ENCODE data around the gene SHB. TPM values are rescaled to one million over a fixed set of nuclear protein-coding genes. Genes with fewer than 3 reads are reported as not detected.

The SHB gene
- total RNA-seq, 2 experiments from 2014 or later = 2.8 to 3.2 TPM

DNA sequence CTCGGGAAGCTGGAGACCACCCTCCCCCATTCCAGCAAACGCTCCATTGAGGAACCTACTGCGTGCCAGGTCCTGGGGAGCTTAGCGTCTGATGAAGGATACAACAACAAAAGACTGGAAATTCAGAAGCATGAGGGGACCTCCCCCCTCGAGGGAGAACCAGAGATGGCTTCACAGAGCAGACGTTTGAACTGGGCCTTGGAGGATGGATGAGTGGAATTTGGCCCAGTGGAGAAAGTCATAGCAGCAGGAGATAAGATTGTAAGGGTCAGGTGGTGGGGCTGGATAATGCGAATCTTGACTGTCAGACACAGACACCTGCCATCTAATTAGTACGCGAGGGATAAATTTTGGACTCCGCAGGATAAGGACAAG, 163.9 kb downstream of the SHB start:
- Mint-ChIP-seq H3K27ac (peak overlapping the region; percentile 84), H3K4me3 (peak overlapping the region; percentile 81), H3K27me3 (no peaks in the 10 kb centered on the region), H3K9me3 (no peaks in the 10 kb centered on the region), H3K36me3 (ENCODE audit: low read depth) (no peaks in the 10 kb centered on the region), H3K4me1 (ENCODE audit: low read depth) (peaks cover 22% of the 10 kb centered on the region)
- no peak for DNase-seq
- ATAC-seq = no peak
- CTCF ChIA-PET = interaction anchor here (0.8 to 1.2 kb wide), 3 partner anchors 9 to 183 kb away, joined by 3 to 9 read pairs (median 4); partner anchors contain the start of gene EXOSC3
- TF ChIP-seq, protein P1, sequence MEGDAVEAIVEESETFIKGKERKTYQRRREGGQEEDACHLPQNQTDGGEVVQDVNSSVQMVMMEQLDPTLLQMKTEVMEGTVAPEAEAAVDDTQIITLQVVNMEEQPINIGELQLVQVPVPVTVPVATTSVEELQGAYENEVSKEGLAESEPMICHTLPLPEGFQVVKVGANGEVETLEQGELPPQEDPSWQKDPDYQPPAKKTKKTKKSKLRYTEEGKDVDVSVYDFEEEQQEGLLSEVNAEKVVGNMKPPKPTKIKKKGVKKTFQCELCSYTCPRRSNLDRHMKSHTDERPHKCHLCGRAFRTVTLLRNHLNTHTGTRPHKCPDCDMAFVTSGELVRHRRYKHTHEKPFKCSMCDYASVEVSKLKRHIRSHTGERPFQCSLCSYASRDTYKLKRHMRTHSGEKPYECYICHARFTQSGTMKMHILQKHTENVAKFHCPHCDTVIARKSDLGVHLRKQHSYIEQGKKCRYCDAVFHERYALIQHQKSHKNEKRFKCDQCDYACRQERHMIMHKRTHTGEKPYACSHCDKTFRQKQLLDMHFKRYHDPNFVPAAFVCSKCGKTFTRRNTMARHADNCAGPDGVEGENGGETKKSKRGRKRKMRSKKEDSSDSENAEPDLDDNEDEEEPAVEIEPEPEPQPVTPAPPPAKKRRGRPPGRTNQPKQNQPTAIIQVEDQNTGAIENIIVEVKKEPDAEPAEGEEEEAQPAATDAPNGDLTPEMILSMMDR (IDR thresholded peaks at IDR 0.05) = no peak
- POLR2A ChIA-PET = interaction anchor here (1.2 to 1.7 kb wide), 3 partner anchors 9 to 156 kb away, joined by 4 to 5 read pairs (median 5); no protein-coding TSS in a partner anchor
- intact Hi-C loops (cut with micrococcal nuclease) = no loop called here

DNA sequence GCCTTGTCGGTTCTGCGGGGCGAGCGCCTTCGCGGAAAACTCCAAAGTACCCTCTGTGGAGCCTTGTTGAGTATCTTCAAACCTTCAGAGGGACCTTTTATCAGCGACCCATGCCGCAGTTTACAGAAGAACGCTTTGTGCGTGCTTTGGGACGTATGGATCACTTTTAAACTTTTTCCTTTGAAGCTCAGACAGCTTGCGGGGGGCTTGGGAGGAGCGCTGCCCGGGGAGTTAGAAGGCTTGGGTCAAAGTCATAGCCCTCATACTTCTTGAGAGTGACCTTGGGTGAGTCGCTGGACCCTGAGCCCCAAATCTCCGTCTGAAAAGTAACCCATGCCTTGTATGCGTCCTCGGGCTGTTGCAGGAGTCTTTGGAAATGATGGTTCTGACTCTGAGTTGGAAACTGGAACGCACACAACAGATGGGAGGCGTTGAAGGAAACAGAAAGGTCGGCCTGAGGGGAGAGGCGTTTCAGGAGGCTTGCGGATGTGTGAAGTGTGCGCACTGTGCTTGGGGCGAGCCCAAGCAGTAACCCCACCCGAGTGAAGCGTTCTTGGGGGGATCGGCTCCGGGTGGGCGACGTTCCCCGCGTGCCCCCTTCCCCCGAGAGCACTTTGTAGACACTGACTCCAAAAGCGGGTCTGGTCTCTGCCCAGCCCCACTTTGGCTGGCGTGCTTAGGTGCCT, 164.4 kb downstream of the SHB start:
- H3K27ac Mint-ChIP-seq = peak overlapping the region; percentile 84
- TF ChIP-seq, protein P1 (IDR thresholded peaks at IDR 0.05) = peak; percentile 47

DNA sequence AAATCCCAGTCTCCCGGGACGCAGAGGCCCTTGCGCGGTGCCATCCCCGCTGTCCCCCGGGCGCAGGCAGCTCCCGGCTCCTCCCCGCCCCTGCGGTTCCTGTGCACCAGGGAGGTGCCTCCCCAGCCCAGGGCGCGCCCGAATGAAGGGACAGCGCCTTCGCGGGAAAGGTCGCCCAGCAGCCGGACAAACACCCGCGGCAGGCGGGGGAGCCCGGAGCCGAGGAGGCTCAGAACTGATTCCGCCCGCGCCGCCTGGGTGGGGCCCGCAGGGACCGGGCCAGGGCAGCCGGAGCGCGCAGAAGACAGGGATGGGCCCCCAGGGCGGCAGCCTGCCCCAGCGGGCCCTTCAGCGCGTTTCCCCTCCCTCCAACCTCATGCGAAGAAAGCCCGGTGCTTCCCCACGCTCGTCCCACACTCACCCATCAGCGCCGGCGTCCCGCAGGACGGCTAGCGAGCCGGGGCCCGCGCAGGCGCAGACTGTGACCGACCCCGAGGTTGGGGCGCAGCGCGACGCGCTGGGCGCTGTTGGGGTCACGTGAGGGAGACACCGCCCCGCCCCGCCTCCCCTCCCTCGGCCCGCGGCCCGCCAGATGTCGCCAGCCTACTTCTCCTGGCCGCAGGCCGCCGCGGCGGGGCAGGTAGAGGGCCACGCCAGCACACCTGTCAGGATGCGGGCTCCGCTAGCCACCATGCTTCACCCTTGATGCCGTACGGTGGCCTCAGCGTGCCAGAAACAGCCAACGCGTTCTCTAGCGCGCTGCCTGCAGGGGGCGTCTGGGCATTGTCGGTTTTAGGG, 165.2 kb downstream of the SHB start, which contains the start of gene SLC25A51:
SLC25A51 (minus strand) TSS at position 481 of the 798 bp plus-strand sequence. CDS start 15,577 bp downstream, outside the sequence.
- ATAC-seq = peak; percentile 83
- peaks cover 22% of the 10 kb centered on the region for H3K4me1 Mint-ChIP-seq (ENCODE audit: low read depth)
- H3K9me3 Mint-ChIP-seq = no peaks in the 10 kb centered on the region
- H3K27ac Mint-ChIP-seq = peak within 1 kb of the TSS; percentile 84
- peak; percentile 95 for DNase-seq
- peaks cover 3% of the 10 kb centered on the region for H3K36me3 Mint-ChIP-seq (ENCODE audit: low read depth)
- ChIA-PET POLR2A (interaction anchor here (0.8 to 1.6 kb wide), 6 partner anchors 17 to 311 kb away, joined by 3 to 4 read pairs (median 4); partner anchors contain the start of genes SHB and TOMM5), CTCF (interaction anchor here (1.0 to 2.6 kb wide), 4 partner anchors 9 to 184 kb away, joined by 3 to 21 read pairs (median 6); partner anchors contain the start of gene EXOSC3)
- intact Hi-C loops (cut with micrococcal nuclease) = no loop called here
- H3K27me3 Mint-ChIP-seq = no peaks in the 10 kb centered on the region
- TF ChIP-seq, protein P1 (IDR thresholded peaks at IDR 0.05) = peak; percentile 94
- H3K4me3 Mint-ChIP-seq = peak within 1 kb of the TSS; percentile 81

More for the DNA sequence above, 164.4 kb downstream of the SHB start:
- POLR2A ChIA-PET = interaction anchor here (1.2 to 1.7 kb wide), 3 partner anchors 10 to 156 kb away, joined by 4 to 5 read pairs (median 5); no protein-coding TSS in a partner anchor
- peak; percentile 35 for DNase-seq
- H3K9me3 Mint-ChIP-seq = no peaks in the 10 kb centered on the region
- H3K27me3 Mint-ChIP-seq = no peaks in the 10 kb centered on the region
- H3K4me3 Mint-ChIP-seq = peak overlapping the region; percentile 81
- CTCF ChIA-PET = interaction anchor here (0.6 to 1.2 kb wide), 4 partner anchors 9 to 183 kb away, joined by 3 to 9 read pairs (median 4); partner anchors contain the start of gene EXOSC3
- H3K4me1 Mint-ChIP-seq (ENCODE audit: low read depth) = peaks cover 22% of the 10 kb centered on the region
- intact Hi-C loops (cut with micrococcal nuclease) = no loop called here
- peak; percentile 2 for ATAC-seq
- no peaks in the 10 kb centered on the region for H3K36me3 Mint-ChIP-seq (ENCODE audit: low read depth)

DNA sequence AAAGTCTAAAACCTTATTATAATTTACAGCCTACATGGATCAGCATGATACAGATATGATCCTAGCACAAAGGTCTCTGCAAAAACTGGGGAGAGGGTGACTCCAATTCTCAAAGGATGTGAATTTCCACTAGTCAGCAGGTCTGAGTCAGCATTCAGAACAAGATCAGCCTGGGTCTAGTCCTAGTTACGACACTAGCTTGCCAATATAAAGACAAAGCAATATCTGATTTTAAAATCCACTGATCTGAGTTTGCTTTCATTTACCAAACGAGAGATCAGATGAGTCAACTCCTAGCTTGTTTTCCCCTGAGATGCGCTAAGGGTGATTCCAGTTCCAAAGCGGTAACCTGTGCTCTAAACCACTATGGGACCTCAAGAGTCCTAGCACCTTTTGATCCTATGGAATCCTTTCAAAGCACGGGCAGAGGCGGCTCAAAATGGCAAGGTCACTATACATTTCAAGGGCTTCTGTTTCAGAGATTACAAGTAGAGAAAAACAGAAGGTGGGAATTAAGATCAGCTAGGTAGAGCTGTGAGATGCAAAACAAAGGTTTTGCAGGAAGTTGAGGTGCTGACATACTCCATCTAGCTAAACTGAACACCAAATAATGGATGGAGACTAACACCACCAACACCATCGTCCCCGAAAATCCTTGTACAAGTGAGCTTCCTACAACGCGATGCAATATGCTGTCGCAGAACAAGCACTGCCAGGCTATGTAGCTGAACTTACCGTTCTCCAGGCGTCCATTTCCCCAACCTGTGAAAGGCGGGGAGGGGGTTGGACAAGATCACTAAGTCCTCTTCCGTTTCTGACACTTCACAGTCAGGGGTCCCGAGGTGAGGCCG, 166.0 kb downstream of the SHB start:
- peak; percentile 12 for DNase-seq
- Mint-ChIP-seq H3K4me1 (ENCODE audit: low read depth) (peaks cover 22% of the 10 kb centered on the region), H3K27ac (peak overlapping the region; percentile 81), H3K27me3 (no peaks in the 10 kb centered on the region), H3K9me3 (no peaks in the 10 kb centered on the region), H3K36me3 (ENCODE audit: low read depth) (peaks cover 5% of the 10 kb centered on the region), H3K4me3 (peak overlapping the region; percentile 81)
- TF ChIP-seq, protein P1 (IDR thresholded peaks at IDR 0.05) = no peak
- POLR2A ChIA-PET = interaction anchor here (0.8 to 2.0 kb wide), 6 partner anchors 10 to 311 kb away, joined by 3 to 6 read pairs (median 4); partner anchors contain the start of genes SHB and TOMM5
- intact Hi-C loops (cut with micrococcal nuclease) = no loop called here
- CTCF ChIA-PET = interaction anchor here (1.0 to 2.6 kb wide), 6 partner anchors 9 to 185 kb away, joined by 3 to 21 read pairs (median 5); partner anchors contain the start of gene EXOSC3
- ATAC-seq = peak; percentile 3
